Left colon (tissue), 2 donors: Measurements from ENCODE around the gene TRAF3. TPM values are rescaled to one million over a fixed set of nuclear protein-coding genes. Genes with fewer than 3 reads are reported as not detected.
"Not testable (repeated sequence)": the region's sequence is repeated elsewhere in the genome, so short reads cannot be mapped to it uniquely, and the experiment has no call there.

Experiments
- ATAC-seq: fragments of 200-7000 bp; cut with Tn5 transposase; one replicate; pipeline ENCODE4 v1.9.1; 2020; ENCODE audit warnings: mild to moderate bottlenecking, moderate library complexity
- DNase-seq, 2 donors: peaks; one replicate each; pipeline ENCODE4 v3.0.0-alpha.2; 2020
- intact Hi-C, 2 donors: fragments of 100-400 bp; cut with DNase I in 1 of 2; cut with micrococcal nuclease in 1 of 2; formaldehyde crosslinking; loops; one replicate each; pipeline versions ENCODE4 v1.11.2 to v1.14.0; 2022; cut with DNase I, micrococcal nuclease
- total RNA-seq, 2 donors: library from RNA; stranded (reverse); fragmentation: NEBNext Ultra II Directional; extraction: Animal tissue kit (Norgen Biotek cat#: 25700); gene quantifications; one replicate each; pipeline ENCODE4 v1.2.1, GENCODE V29; 2021
- donor health status: DM: no; HTN: no; CAD: no.
- donor health status: DM: yes; HTN: yes; CAD: no.

TRAF3 gene
- total RNA-seq, 2 donors from 2014 or later, result 22.6 to 31.6 TPM

GRCh38 chr14:102840115-102840514, 62.9 kb downstream of the TRAF3 start:
- intact Hi-C loops, result no loop called here
- DNase-seq, result no peak

GRCh38 chr14:102840771-102841528, 63.7 kb downstream of the TRAF3 start:
- intact Hi-C loops, result no loop called here
- ATAC-seq (no peak), DNase-seq (no peak)

More at GRCh38 chr14:102840115-102840514, 62.9 kb downstream of the TRAF3 start:
- ATAC-seq, result no peak

GRCh38 chr14:102848830-102849525, 71.7 kb downstream of the TRAF3 start:
- ATAC-seq (peak; percentile 62), DNase-seq (peak; percentile 69 to 71)
- intact Hi-C loops, result no loop called here

GRCh38 chr14:102849526-102850379, 72.5 kb downstream of the TRAF3 start:
- DNase-seq (peak; percentile 57 to 70), ATAC-seq (peak; percentile 92)
- intact Hi-C loops, result no loop called here

GRCh38 chr14:102853648-102854047, 76.4 kb downstream of the TRAF3 start:
- no peak for DNase-seq

GRCh38 chr14:102854091-102854703, 76.9 kb downstream of the TRAF3 start:
- ATAC-seq, result no peak
- no peak for DNase-seq
- intact Hi-C loops, result no loop called here

More at GRCh38 chr14:102853648-102854047, 76.4 kb downstream of the TRAF3 start:
- intact Hi-C loops, result no loop called here
- ATAC-seq, result no peak

- intact Hi-C loops, result no loop called here
- no peak for DNase-seq
- ATAC-seq, result no peak
Observed at GRCh38 chr14:102856179-102856578, 78.9 kb downstream of the TRAF3 start.

- intact Hi-C loops, result no loop called here
- ATAC-seq (no peak), DNase-seq (no peak)
Observed at GRCh38 chr14:102857444-102857843, 80.2 kb downstream of the TRAF3 start.

GRCh38 chr14:102859911-102860310, 82.7 kb downstream of the TRAF3 start:
- intact Hi-C loops, result no loop called here
- ATAC-seq (no peak), DNase-seq (no peak)

GRCh38 chr14:102862154-102862773, 85.0 kb downstream of the TRAF3 start:
- no peak for DNase-seq
- intact Hi-C loops, result no loop called here
- peak; percentile 88 for ATAC-seq

- intact Hi-C loops, result no loop called here
- ATAC-seq, result no peak
- no peak for DNase-seq
Observed at GRCh38 chr14:102863381-102863780, 86.1 kb downstream of the TRAF3 start.

- DNase-seq, intact Hi-C loops, ATAC-seq: not testable (repeated sequence)
Observed at GRCh38 chr14:102865916-102866315, 88.7 kb downstream of the TRAF3 start.

GRCh38 chr14:102866982-102867761, 89.9 kb downstream of the TRAF3 start:
- intact Hi-C loops, result no loop called here
- no peak for ATAC-seq
- no peak for DNase-seq

- ATAC-seq (peak; percentile 95), DNase-seq (peak; percentile 78 to 90)
- intact Hi-C loops, result no loop called here
Observed at GRCh38 chr14:102867826-102868580, 90.8 kb downstream of the TRAF3 start.

- intact Hi-C loops, result no loop called here
- no peak for DNase-seq
- ATAC-seq, result no peak
Observed at GRCh38 chr14:102868956-102869547, 91.8 kb downstream of the TRAF3 start.

GRCh38 chr14:102870246-102870645, 93.0 kb downstream of the TRAF3 start:
- intact Hi-C loops, result no loop called here
- DNase-seq, result no peak
- no peak for ATAC-seq
